NCI-H2029 treated with DMSO at 0.1 percent for 48 hours (cell line): ENCODE measurements around the gene STK4.
"Not testable (repeated sequence)": the region's sequence is repeated elsewhere in the genome, so short reads cannot be mapped to it uniquely, and the experiment has no call there.

Experiments used
- DNase-seq: peaks from one replicate; lab custom pipeline; 2025; lab: John Stamatoyannopoulos, UW

Gene STK4

GRCh38 chr20:45055056-45055455 is 88.7 kb downstream of the STK4 start:
- DNase-seq, result no peak

- peak; percentile 65 for DNase-seq
Measured at GRCh38 chr20:45056473-45057173, 90.3 kb downstream of the STK4 start.

GRCh38 chr20:45058168-45058850 is 92.0 kb downstream of the STK4 start:
- DNase-seq, result no peak

DNA sequence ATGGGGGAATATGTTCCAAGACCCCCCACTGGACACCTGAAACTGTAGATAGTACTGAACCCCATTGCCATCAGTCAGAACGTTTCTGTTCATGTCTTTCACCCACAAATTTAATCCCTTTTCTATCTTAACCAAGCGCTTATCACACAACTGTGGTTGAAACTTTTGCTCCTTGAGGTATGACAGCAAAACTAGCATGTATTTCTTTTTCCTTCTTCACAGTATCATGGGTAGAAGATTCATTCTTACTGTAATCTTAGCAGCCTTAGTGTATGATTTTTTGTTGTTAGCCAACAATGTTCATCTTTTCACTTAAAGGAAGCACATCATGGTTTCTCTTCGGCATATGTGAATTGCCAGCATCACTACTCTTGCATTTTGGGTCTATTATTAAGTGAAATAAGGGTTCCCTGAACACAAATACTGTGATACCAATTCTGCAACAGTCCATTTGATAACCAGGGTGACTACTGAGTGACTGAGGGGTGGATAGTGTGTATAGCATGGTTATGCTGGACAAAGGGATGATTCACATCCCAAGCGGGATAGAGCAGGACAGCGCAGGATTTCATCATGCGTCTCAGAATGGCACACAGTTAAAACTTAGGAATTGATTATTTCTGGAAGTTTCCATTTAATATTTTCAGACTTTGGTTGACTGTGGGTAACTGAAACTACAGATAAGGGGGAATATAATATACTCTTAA is 92.9 kb downstream of the STK4 start:
- no peak for DNase-seq

GRCh38 chr20:45060294-45060693 is 94.0 kb downstream of the STK4 start:
- DNase-seq, result no peak

GRCh38 chr20:45061244-45061643 is 94.9 kb downstream of the STK4 start:
- no peak for DNase-seq

DNA sequence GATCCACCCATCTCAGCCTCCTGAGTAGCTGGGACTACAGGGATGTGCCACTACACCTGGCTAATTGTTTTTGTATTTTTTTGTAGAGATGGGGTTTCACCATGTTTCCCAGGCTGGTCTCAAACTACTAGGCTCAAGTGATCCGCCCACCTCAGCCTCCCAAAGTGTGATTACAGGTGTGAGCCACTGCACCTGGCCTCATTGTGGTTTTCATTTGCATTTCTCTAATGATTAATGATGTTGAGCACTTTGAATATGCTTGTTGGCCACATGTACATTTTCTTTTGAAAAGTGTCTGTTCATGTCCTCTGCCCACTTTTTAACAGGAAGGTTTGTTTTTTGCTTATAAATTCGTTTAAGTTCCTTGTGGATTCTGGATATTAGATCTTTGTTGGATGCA is 96.8 kb downstream of the STK4 start:
- DNase-seq, result not testable (repeated sequence)

DNA sequence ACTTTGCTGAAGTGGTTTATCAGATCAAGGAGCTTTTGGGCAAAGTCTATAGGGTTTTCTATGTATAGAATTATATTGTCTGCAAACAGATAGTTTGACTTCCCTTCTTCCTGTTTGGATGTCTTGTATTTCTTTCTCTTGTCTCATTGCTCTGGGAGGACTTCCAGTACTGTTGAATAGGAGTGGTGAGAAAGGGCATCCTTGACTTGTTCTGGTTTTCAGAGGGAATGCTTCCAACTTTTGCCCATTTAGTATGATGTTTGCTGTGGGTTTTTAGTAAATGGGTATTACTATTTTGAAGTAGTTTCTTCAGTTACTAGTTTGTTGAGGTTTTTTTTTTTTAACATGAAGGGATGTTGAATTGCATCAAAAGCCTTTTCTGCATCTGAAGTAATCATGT is 98.5 kb downstream of the STK4 start:
- DNase-seq, result no peak

DNA sequence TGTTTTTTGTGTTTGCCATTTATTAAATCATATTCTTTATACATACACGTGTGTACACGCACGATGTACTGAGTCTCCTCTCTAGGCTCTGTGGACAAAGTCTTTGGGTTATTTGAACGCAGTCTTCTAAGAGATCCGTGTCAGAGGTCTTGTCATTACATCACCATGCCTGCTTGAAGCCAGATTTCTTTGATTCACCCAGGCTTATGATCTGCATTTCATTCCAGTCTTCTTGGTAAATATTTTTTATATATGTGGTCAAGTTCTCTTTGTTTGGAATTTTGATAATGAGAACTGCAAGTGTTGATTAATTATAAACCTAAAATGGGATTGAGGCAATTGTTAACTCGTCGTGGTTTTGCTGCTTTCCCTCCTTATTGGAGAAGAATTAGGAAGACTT is 100.1 kb downstream of the STK4 start:
- no peak for DNase-seq

DNA sequence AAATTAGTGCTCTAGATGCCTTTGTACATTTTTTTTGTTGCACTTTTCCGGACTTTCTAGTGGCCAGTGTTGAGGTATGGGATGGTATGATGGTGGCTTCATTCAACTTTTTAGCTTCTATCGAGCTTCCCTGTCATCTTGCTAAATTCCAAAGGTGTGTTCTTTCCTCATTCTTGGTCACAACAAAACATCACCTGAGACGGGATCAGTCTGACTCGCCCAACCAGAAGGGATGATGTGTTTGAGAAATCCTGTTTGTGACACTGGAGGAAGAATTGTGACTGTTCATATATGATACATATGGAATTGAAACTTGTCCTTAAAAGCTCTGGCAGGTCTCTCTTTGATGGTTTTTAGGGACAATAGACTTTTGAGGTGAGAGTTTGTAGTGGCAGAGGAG is 100.8 kb downstream of the STK4 start:
- no peak for DNase-seq

GRCh38 chr20:45067558-45067957 is 101.2 kb downstream of the STK4 start:
- no peak for DNase-seq

GRCh38 chr20:45069261-45069660 is 102.9 kb downstream of the STK4 start:
- no peak for DNase-seq

DNA sequence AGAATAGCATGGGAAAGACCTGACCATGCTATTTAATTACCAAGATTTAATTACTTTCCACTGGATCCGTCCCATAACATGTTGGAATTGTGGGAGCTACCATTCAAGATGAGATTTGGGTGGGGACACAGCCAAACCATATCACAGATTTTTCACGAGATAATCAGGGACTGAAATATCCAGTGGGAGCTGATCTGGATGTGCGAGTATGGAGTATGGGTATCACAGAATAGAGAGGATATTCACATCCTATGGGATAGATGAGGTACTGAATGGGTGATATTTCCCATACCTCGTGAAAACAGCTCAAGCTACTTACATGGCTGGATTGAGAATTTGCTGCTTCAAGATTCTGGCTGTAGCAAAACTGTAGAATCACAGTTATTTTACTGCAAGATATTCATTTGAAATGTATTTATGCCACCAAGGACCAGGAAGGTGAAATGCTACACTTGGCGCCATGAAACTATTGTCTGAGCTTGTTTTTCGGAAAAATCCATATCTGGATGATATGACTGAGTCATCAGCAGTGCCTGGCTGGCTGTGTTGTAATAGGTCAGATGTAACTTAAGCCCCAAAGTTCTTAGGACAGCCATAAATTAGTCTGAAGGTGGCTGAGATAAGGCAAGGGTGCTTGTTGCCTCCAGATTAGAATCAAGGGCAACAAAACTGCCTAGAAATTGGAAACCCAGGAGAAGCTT is 104.8 kb downstream of the STK4 start:
- no peak for DNase-seq

DNA sequence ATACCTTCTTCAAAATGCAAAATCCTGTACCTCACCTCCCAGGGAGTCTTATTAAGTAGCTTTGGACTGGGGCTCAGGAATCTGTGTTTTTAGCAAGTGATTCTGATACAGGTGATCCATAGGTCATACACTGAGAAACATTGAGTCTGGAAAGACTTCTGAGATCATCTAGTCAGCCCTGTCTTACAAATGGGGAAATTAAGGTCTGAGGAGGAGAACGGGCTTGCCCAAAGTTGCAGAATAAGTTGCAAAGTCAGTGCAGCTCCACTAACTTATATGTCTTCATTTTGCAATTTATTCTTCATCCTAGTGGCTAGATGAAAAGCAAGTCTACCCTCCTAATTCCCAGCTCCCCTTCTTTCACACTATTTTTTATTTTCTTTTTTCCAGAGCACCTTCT is 105.8 kb downstream of the STK4 start:
- no peak for DNase-seq

DNA sequence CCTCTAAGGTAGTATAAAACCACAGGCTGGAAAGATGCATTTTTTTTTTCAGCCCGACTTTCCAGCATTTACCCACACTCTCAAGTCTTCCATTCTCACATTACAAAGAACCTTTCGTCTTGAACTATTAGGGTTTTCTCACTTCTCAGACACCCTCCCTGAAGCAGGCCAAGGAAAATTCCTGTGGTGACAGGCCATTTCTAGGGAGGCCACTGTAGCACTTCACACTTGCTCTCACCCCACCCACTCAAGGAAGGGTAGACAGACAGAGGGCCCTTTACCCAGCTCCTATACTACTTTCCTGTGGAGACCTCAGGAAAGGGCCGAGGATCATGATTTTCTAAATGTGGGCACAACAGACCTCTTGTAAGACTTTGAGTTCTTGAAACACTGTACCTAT is 106.9 kb downstream of the STK4 start:
- DNase-seq, result no peak

DNA sequence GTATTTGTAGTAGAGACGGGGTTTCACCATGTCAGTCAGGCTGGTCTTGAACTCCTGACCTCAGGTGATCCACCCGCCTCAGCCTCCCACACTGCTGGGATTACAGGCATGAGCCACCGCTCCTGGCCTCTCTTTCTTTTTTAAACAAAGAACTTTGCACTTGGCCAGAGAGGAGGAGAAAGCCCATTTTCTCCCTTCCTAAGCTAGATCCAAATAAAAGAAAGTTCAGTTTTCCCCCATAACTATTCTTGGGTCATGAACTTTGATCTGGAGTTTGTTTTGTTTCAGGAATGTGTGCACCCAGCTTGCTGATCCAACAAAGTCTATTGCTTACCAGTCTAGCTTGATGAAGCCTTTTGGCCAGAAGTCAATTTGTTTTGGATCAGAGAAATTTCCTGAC is 111.2 kb downstream of the STK4 start:
- no peak for DNase-seq

- DNase-seq, result no peak
Measured at GRCh38 chr20:45080867-45081624, 114.7 kb downstream of the STK4 start.

GRCh38 chr20:45082468-45082867 is 116.2 kb downstream of the STK4 start:
- no peak for DNase-seq

GRCh38 chr20:45083127-45083526 is 116.8 kb downstream of the STK4 start:
- DNase-seq, result no peak

GRCh38 chr20:45085289-45085688 is 119.0 kb downstream of the STK4 start:
- DNase-seq, result no peak

DNA sequence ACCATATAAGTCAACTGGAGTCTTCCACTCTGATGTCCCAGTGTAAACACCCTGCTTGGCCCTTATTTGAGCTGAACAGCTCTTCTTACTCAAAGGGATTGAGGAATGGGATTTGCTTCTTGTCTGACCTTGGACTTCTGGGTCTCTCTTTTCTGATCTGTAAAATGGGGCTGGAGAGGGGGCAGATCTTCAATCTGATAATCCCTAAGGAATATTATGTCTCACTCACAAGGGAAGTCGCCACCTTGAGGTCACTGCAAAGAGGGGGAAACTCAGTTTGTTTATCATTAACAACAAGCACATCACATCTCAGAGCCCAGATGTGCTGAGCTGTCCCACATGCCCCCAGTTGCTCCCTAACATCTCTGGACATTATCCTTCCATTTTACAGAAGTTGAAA is 119.6 kb downstream of the STK4 start:
- DNase-seq, result no peak
